K562 (cell line): ENCODE measurements around the gene STMP1. TPM values are rescaled to one million over a fixed set of nuclear protein-coding genes. Genes with fewer than 3 reads are reported as not detected.
A peak's percentile ranks its signal among the peaks of the same experiment; 100 is the strongest.

Source experiments
- DNMT1 ChIP-seq: fragments of 450-650 bp; IDR thresholded peaks from 2 replicates; pipeline ENCODE4 v1.6.1; 2016; ENCODE audit warnings: antibody characterized with exemption, mild to moderate bottlenecking
- ELF4 ChIP-seq: fragments of 450-650 bp; formaldehyde crosslinking; IDR thresholded peaks from 2 replicates; pipeline ENCODE4 v1.4.0; 2022; ENCODE audit warnings: missing genetic modification characterization
- KDM4B ChIP-seq, 2 experiments: fragments of 450-650 bp in 1 of 2; sonication (generic) in 1 of 2; IDR thresholded peaks; 2 replicates each; pipeline ENCODE4 v1.6.1; 2016 to 2017; ENCODE audit warnings: borderline replicate concordance in 2 of 2, antibody characterized with exemption in 1 of 2, low read depth in 1 of 2, mild to moderate bottlenecking in 1 of 2
- MBD2 ChIP-seq: sonication (generic); IDR thresholded peaks from 2 replicates; pipeline ENCODE4 v1.6.1; 2016; ENCODE audit warnings: low read depth, borderline replicate concordance
- MEF2A ChIP-seq: IDR thresholded peaks from 2 replicates; pipeline ENCODE4 v1.6.1; 2011; ENCODE audit warnings: low read depth, mild to moderate bottlenecking, low read length, moderate library complexity; ENCODE audit not compliant: control insufficient read depth
- NCOA1 ChIP-seq: fragments of 450-650 bp; IDR thresholded peaks from 2 replicates; pipeline ENCODE4 v1.6.1; 2016; ENCODE audit warnings: low read depth
- NFIC ChIP-seq: fragments of 450-650 bp; IDR thresholded peaks from 2 replicates; pipeline ENCODE4 v1.6.1; 2017; ENCODE audit warnings: mild to moderate bottlenecking, inconsistent platforms
- POLR2AphosphoS2 ChIP-seq: IDR thresholded peaks from 2 replicates; pipeline ENCODE4 v1.6.1; 2012; ENCODE audit warnings: low read length, improper control_type of control experiment
- RAD21 ChIP-seq, 2 experiments: fragments of 250-450 bp in 1 of 2; fragments of 450-650 bp in 1 of 2; sonication (Bioruptor Pico) in 1 of 2; formaldehyde crosslinking in 1 of 2; IDR thresholded peaks in 1 of 2; conservative IDR thresholded peaks in 1 of 2; 2 replicates each; pipeline versions ENCODE4 v1.4.0 to v1.8.0; 2020 to 2022; ENCODE audit warnings: mild to moderate bottlenecking in 2 of 2, moderate library complexity in 1 of 2
- ZBTB1 ChIP-seq: sonication (generic); formaldehyde crosslinking; IDR thresholded peaks from 2 replicates; pipeline ENCODE4 v1.8.1; 2023; ENCODE audit warnings: missing genetic modification reagents, low read depth, mild to moderate bottlenecking, borderline replicate concordance
- polyA plus RNA-seq, 8 experiments: library from polyadenylated mRNA; depleted of rRNA in 4 of 8; stranded (reverse) in 5 of 8; unstranded in 3 of 8; fragments of >200 nt; fragmentation: Nextera tagmentation in 2 of 8; fragmentation: Illumina TruSeq in 1 of 8; extraction: Ambion mirVana in 2 of 8; extraction: Trizol in 1 of 8; gene quantifications; 2 replicates each; pipeline versions ENCODE4 v1.2.1 to v1.2.3, GENCODE V29; 2011 to 2014; ENCODE audit warnings: inconsistent platforms in 1 of 8, missing spikeins in 1 of 8
- total RNA-seq, 7 experiments: library from RNA; depleted of rRNA in 6 of 7; stranded (reverse); fragments of >200 nt in 6 of 7; fragmentation: Illumina TruSeq in 2 of 7; extraction: Trizol in 2 of 7; gene quantifications; 2 replicates each; pipeline versions ENCODE4 v1.2.1 to v1.2.3, GENCODE V29; 2011 to 2021; ENCODE audit warnings: low replicate concordance in 1 of 7
- TF ChIP-seq, protein P1 (sequence below), 2 experiments: fragments of 450-650 bp; IDR thresholded peaks; 2 replicates each; pipeline ENCODE4 v1.6.1; 2016; ENCODE audit warnings: mild to moderate bottlenecking in 2 of 2, borderline replicate concordance in 1 of 2, low read depth in 1 of 2, moderate library complexity in 1 of 2
- TF ChIP-seq, protein P2 (sequence below): fragments of 250-450 bp; sonication (Bioruptor Pico); IDR thresholded peaks from 2 replicates; pipeline ENCODE4 v1.8.0; 2022; ENCODE audit warnings: moderate library complexity, mild to moderate bottlenecking, inconsistent platforms
- TF ChIP-seq, protein P3 (sequence below): sonication (generic); formaldehyde crosslinking; IDR thresholded peaks from 2 replicates; pipeline ENCODE4 v1.8.0; 2022; ENCODE audit warnings: mild to moderate bottlenecking, missing genetic modification reagents, borderline replicate concordance

STMP1 gene
- total and polyA plus RNA-seq, 9 of the 15 experiments (the other 6 are each of a cell fraction or from before 2014, with no cell fraction given) = 10.6 to 249 (median 56.8) TPM

DNA sequence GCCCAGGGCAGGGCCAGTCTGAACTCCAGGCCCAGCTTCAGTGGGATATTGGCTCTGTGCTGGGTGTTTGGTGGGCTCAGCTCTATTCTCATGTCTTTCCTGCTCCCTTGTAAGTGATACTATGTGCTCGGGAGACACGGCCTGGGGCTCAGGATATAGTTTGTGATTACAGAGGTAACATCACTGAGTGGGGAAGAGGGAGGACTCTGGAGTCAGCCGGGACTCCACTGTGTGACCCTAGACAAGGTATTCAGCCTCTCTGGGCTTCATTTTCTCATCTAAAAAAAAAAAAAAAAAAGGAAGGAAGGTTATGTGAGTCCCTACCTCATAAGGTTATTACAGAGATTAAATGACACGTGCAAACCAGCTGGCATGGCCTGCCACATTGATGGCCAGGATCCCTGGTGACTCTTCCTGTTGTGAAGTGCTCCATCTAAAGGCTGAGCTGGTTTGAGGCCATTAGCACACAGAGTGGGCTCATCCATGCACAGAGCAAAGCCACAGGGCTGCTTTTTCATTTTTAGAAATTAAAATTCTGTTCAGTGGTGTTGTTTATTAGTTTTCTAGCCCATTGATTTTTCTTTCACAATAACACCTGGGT lies 50.0 kb downstream of the STMP1 start (continued):
- TF ChIP-seq, protein P1, sequence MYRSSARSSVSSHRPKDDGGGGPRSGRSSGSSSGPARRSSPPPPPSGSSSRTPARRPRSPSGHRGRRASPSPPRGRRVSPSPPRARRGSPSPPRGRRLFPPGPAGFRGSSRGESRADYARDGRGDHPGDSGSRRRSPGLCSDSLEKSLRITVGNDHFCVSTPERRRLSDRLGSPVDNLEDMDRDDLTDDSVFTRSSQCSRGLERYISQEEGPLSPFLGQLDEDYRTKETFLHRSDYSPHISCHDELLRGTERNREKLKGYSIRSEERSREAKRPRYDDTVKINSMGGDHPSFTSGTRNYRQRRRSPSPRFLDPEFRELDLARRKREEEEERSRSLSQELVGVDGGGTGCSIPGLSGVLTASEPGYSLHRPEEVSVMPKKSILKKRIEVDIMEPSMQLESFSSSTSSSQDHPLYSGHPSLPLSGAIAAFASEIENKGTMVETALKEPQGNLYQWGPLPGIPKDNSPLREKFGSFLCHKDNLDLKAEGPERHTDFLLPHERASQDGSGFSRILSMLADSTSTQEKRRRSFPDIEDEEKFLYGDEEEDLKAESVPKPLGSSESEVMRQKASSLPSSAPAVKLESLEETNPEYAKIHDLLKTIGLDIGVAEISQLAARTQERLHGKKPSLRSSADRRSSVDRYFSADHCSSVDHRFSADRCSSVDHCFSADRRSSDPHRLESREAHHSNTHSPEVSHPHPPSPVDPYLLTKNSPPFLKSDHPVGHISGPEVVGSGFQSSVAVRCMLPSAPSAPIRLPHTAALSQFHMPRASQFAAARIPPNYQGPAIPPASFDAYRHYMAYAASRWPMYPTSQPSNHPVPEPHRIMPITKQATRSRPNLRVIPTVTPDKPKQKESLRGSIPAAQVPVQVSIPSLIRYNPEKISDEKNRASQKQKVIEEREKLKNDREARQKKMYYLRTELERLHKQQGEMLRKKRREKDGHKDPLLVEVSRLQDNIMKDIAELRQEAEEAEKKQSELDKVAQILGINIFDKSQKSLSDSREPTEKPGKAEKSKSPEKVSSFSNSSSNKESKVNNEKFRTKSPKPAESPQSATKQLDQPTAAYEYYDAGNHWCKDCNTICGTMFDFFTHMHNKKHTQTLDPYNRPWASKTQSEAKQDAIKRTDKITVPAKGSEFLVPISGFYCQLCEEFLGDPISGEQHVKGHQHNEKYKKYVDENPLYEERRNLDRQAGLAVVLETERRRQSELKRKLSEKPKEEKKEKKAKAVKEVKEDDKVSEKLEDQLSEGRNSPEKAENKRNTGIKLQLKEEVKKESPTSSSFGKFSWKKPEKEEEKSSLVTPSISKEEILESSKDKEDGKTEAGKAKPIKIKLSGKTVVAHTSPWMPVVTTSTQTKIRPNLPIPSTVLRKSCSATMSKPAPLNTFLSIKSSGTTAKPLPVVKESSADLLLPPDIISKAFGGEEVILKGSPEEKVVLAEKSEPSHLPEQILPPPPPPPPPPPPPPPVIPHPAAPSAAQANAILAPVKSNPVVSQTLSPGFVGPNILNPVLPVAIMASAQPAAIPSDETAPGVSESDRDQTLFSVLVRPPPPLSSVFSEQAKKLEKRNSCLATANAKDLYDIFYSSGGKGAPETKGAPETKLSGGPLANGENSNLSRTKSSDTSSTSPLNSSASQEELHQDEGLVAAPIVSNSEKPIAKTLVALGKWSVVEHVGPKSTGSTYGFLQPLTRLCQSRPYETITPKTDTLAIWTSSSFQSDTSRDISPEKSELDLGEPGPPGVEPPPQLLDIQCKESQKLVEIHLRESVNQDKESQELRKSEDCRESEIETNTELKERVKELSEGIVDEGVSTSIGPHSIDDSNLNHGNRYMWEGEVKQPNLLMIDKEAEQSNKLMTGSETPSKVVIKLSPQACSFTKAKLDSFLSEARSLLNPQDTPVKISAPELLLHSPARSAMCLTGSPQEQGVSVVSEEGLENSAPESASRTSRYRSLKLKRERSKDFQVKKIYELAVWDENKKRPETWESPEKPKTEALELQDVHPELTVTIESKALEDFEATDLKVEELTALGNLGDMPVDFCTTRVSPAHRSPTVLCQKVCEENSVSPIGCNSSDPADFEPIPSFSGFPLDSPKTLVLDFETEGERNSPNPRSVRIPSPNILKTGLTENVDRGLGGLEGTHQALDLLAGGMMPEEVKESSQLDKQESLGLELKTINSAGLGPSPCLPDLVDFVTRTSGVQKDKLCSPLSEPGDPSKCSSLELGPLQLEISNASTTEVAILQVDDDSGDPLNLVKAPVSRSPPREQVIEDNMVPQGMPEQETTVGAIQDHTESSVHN (IDR thresholded peaks at IDR 0.05; ENCODE audit: borderline replicate concordance in 1 of 2, low read depth in 1 of 2) = no peak
- TF ChIP-seq MBD2 = no peak
- no peak for TF ChIP-seq NCOA1
- TF ChIP-seq MEF2A = no peak
- no peak for TF ChIP-seq DNMT1
- no peak for TF ChIP-seq POLR2AphosphoS2
- no peak for TF ChIP-seq KDM4B (IDR thresholded peaks at IDR 0.05; ENCODE audit: borderline replicate concordance in 2 of 2, low read depth in 1 of 2)
- TF ChIP-seq, protein P2, sequence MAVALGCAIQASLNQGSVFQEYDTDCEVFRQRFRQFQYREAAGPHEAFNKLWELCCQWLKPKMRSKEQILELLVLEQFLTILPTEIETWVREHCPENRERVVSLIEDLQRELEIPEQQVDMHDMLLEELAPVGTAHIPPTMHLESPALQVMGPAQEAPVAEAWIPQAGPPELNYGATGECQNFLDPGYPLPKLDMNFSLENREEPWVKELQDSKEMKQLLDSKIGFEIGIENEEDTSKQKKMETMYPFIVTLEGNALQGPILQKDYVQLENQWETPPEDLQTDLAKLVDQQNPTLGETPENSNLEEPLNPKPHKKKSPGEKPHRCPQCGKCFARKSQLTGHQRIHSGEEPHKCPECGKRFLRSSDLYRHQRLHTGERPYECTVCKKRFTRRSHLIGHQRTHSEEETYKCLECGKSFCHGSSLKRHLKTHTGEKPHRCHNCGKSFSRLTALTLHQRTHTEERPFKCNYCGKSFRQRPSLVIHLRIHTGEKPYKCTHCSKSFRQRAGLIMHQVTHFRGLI (CRISPR knock-in tag) = no peak
- 0 out of 4 replicates have a peak, but pooled peaks of 1 of the 2 experiments have one; percentile 13 for TF ChIP-seq RAD21 (CRISPR knock-in tag; conservative IDR thresholded peaks at IDR 0.05 in 1 of 2, IDR thresholded peaks at IDR 0.05 in 1 of 2)
- no peak for TF ChIP-seq ELF4 (CRISPR knock-in tag)
- TF ChIP-seq NFIC = no peak
- no peak for TF ChIP-seq ZBTB1
- TF ChIP-seq, protein P3, sequence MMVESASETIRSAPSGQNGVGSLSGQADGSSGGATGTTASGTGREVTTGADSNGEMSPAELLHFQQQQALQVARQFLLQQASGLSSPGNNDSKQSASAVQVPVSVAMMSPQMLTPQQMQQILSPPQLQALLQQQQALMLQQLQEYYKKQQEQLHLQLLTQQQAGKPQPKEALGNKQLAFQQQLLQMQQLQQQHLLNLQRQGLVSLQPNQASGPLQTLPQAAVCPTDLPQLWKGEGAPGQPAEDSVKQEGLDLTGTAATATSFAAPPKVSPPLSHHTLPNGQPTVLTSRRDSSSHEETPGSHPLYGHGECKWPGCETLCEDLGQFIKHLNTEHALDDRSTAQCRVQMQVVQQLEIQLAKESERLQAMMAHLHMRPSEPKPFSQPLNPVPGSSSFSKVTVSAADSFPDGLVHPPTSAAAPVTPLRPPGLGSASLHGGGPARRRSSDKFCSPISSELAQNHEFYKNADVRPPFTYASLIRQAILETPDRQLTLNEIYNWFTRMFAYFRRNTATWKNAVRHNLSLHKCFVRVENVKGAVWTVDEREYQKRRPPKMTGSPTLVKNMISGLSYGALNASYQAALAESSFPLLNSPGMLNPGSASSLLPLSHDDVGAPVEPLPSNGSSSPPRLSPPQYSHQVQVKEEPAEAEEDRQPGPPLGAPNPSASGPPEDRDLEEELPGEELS (CRISPR knock-in tag) = no peak
